ENCODE data around the gene PGBD5. TPM values are rescaled to one million over a fixed set of nuclear protein-coding genes. Genes with fewer than 3 reads are reported as not detected.

The PGBD5 gene
- total RNA-seq, 1 donor from 2014 or later, result 16.2 TPM

DNA sequence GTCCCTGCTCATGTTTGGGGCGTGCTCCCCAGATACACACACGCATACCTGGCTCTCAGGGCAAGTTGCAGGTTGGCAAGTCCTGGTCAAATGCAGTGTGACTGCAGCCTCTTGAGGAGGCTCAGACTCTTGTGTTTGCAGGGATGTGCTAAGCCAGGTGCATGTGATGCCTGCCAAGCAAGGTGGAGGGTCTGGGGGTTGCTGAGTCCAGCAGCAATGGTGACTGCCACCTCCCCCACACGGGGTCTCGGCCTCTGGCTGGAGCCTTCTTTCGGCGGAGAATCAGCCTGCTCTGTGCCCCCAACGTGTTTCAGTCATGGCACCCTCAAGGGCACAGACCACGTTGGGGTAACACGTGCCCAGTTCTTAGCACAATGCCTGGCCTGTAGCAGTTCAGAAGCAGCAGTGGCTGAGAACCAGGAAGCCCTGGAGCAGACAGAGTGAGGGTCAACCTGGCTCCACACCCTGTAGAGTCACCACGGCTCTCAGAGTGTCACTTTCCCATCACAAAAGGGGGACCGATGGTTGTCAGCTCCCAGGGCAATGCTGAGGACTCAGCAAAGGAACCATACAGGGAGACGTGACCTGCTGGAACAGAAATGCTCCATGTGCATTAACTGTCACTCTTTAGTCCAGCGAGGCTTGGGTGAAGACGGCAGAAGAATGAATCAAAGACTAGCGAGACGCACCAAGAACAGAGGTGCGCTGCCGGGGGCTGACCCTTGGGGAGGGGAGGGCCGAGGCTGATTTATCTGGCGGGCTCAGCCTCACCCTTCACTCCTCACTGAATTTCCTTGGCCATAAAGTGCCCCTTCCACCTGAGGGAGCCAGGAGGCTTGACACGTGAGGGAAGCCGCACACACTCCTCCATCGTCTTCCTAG is 109.0 kb downstream of the PGBD5 start:
- no peak overlapping the region for H3K27ac Mint-ChIP-seq
- H3K9me3 Mint-ChIP-seq (ENCODE audit: low read depth), result no peaks in the 10 kb centered on the region
- H3K27me3 Mint-ChIP-seq, result no peaks in the 10 kb centered on the region
- TF ChIP-seq, protein P1, sequence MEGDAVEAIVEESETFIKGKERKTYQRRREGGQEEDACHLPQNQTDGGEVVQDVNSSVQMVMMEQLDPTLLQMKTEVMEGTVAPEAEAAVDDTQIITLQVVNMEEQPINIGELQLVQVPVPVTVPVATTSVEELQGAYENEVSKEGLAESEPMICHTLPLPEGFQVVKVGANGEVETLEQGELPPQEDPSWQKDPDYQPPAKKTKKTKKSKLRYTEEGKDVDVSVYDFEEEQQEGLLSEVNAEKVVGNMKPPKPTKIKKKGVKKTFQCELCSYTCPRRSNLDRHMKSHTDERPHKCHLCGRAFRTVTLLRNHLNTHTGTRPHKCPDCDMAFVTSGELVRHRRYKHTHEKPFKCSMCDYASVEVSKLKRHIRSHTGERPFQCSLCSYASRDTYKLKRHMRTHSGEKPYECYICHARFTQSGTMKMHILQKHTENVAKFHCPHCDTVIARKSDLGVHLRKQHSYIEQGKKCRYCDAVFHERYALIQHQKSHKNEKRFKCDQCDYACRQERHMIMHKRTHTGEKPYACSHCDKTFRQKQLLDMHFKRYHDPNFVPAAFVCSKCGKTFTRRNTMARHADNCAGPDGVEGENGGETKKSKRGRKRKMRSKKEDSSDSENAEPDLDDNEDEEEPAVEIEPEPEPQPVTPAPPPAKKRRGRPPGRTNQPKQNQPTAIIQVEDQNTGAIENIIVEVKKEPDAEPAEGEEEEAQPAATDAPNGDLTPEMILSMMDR (IDR thresholded peaks at IDR 0.05; ENCODE audit: unreplicated experiment), result no peak
- H3K36me3 Mint-ChIP-seq (ENCODE audit: insufficient read depth), result peaks cover 6% of the 10 kb centered on the region
- DNase-seq (ENCODE audit: low spot score, unreplicated experiment), result no peak
- no peaks in the 10 kb centered on the region for H3K4me1 Mint-ChIP-seq (ENCODE audit: low read depth)
- H3K4me3 Mint-ChIP-seq (ENCODE audit: low read depth), result no peak overlapping the region

GRCh38 chr1:230315099-230315498 is 111.0 kb downstream of the PGBD5 start:
- Mint-ChIP-seq H3K4me1 (ENCODE audit: low read depth) (no peaks in the 10 kb centered on the region), H3K27me3 (peaks cover 3% of the 10 kb centered on the region), H3K4me3 (ENCODE audit: low read depth) (no peak overlapping the region), H3K27ac (no peak overlapping the region), H3K9me3 (ENCODE audit: low read depth) (no peaks in the 10 kb centered on the region), H3K36me3 (ENCODE audit: insufficient read depth) (peaks cover 1% of the 10 kb centered on the region)
- TF ChIP-seq, protein P1 (IDR thresholded peaks at IDR 0.05; ENCODE audit: unreplicated experiment), result no peak
- DNase-seq (ENCODE audit: low spot score, unreplicated experiment), result no peak

DNA sequence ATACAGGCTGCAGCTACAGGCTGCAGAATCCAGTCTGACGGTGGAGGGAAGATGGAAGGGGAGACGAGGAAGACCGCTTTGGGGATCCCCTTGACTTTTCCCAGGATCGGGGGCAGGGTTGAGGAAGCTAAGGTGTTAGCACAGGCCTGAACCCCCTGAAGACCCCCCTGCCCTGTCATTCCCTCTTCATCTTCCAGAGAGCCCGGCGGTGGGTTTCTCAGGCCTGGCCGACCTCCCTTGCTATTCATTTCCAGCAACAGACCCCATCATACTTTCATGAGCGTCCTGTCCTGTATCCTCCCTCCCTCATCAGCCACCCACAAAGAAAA is 112.0 kb downstream of the PGBD5 start:
- peaks cover 6% of the 10 kb centered on the region for H3K27me3 Mint-ChIP-seq
- TF ChIP-seq, protein P1 (IDR thresholded peaks at IDR 0.05; ENCODE audit: unreplicated experiment), result no peak
- no peaks in the 10 kb centered on the region for H3K4me1 Mint-ChIP-seq (ENCODE audit: low read depth)
- H3K4me3 Mint-ChIP-seq (ENCODE audit: low read depth), result no peak overlapping the region
- H3K9me3 Mint-ChIP-seq (ENCODE audit: low read depth), result no peaks in the 10 kb centered on the region
- no peak for DNase-seq (ENCODE audit: low spot score, unreplicated experiment)
- H3K27ac Mint-ChIP-seq, result no peak overlapping the region
- no peaks in the 10 kb centered on the region for H3K36me3 Mint-ChIP-seq (ENCODE audit: insufficient read depth)

DNA sequence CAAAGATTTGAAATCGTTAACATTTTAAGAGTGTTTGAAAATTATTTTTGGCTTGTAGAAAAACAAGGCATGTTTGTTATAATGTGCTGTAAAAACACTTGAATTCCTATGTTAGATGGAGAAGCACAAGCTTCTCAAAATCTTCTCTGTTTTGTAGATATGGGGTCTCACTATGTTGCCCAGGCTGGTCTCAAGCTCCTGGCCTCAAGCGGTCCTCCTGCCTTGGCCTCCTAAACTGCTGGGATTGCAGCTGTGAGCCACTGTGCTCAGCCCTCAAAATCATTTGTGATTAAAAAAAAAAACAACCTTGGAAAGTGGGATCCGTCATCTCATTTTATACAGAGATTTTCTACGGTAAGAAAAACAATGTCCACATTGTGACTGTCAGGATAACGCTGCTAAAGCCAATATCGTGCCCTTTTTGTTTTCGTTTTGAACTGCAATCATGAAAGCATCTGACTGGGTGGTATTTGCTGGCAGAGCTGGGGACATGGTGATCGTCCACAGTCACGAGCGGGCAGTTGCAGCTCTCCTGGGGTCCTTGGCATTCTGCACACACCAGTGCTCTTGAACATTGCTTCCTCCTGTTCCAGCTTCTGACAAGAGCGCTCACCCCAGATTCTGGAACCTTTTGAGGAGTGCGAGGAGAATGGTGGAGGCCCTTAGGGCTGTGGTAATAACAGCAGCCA is 112.5 kb downstream of the PGBD5 start:
- Mint-ChIP-seq H3K4me3 (ENCODE audit: low read depth) (no peak overlapping the region), H3K4me1 (ENCODE audit: low read depth) (no peaks in the 10 kb centered on the region), H3K36me3 (ENCODE audit: insufficient read depth) (no peaks in the 10 kb centered on the region), H3K27me3 (peaks cover 6% of the 10 kb centered on the region), H3K9me3 (ENCODE audit: low read depth) (no peaks in the 10 kb centered on the region), H3K27ac (no peak overlapping the region)
- DNase-seq (ENCODE audit: low spot score, unreplicated experiment), result no peak
- TF ChIP-seq, protein P1 (IDR thresholded peaks at IDR 0.05; ENCODE audit: unreplicated experiment), result no peak

GRCh38 chr1:230312676-230313075 is 113.5 kb downstream of the PGBD5 start:
- Mint-ChIP-seq H3K4me3 (ENCODE audit: low read depth) (no peak overlapping the region), H3K27me3 (peaks cover 6% of the 10 kb centered on the region), H3K36me3 (ENCODE audit: insufficient read depth) (no peaks in the 10 kb centered on the region), H3K4me1 (ENCODE audit: low read depth) (no peaks in the 10 kb centered on the region), H3K27ac (no peak overlapping the region), H3K9me3 (ENCODE audit: low read depth) (no peaks in the 10 kb centered on the region)
- TF ChIP-seq, protein P1 (IDR thresholded peaks at IDR 0.05; ENCODE audit: unreplicated experiment), result no peak
- no peak for DNase-seq (ENCODE audit: low spot score, unreplicated experiment)
